Activated naive CD8-positive, alpha-beta T cell treated with anti-CD3 and anti-CD28 coated beads, Interleukin-2, amount 50 U/mL, for 24 hours (primary cell): ENCODE measurements around the gene MARS1.
"Not testable (repeated sequence)": the region's sequence is repeated elsewhere in the genome, so short reads cannot be mapped to it uniquely, and the experiment has no call there.

Source experiments
- ATAC-seq: fragments of 150-1000 bp; cut with Tn5 transposase; one replicate; pipeline ENCODE4 v1.10.0; 2021
- DNase-seq: peaks from one replicate; pipeline ENCODE4 v3.0.0; 2021
- H3K27ac Mint-ChIP-seq: one replicate; pipeline ENCODE4 v1.8.0; 2021; ENCODE audit warnings: mild to moderate bottlenecking, mixed read lengths
- H3K27me3 Mint-ChIP-seq: one replicate; pipeline ENCODE4 v1.8.0; 2021; ENCODE audit warnings: mixed read lengths
- H3K36me3 Mint-ChIP-seq: one replicate; pipeline ENCODE4 v1.8.0; 2021; ENCODE audit warnings: low read depth, mixed read lengths
- H3K4me1 Mint-ChIP-seq: one replicate; pipeline ENCODE4 v1.8.0; 2021; ENCODE audit warnings: mixed read lengths
- H3K4me3 Mint-ChIP-seq: one replicate; pipeline ENCODE4 v1.8.0; 2021; ENCODE audit warnings: mild to moderate bottlenecking, moderate library complexity, mixed read lengths
- H3K9me3 Mint-ChIP-seq: one replicate; pipeline ENCODE4 v1.8.0; 2021; ENCODE audit warnings: mixed read lengths

Gene MARS1

DNA sequence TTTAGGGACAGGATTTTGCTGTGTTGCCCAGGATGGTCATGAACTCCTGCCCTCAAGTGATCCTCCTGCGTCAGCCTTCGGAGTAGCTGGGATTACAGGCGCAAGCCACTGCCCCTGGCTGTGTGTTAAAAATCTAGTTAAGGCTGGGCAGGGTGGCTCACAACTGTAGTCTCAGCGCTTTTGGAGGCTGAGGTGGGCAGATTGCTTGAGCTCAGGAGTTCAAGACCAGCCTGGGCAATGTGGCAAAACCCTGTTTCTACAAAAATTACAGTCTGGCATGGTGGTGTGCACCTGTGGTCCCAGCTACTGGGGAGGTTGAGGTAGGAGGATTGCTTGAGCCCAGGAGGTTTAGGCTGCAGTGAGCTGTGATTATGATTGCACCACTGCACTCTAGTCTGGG, 23.3 kb downstream of the MARS1 start:
- Mint-ChIP-seq H3K27ac (no peak overlapping the region), H3K9me3 (no peaks in the 10 kb centered on the region), H3K4me1 (peaks cover 2% of the 10 kb centered on the region), H3K4me3 (no peak overlapping the region), H3K27me3 (no peaks in the 10 kb centered on the region), H3K36me3 (peaks cover 61% of the 10 kb centered on the region)
- DNase-seq (no peak), ATAC-seq (no peak)

DNA sequence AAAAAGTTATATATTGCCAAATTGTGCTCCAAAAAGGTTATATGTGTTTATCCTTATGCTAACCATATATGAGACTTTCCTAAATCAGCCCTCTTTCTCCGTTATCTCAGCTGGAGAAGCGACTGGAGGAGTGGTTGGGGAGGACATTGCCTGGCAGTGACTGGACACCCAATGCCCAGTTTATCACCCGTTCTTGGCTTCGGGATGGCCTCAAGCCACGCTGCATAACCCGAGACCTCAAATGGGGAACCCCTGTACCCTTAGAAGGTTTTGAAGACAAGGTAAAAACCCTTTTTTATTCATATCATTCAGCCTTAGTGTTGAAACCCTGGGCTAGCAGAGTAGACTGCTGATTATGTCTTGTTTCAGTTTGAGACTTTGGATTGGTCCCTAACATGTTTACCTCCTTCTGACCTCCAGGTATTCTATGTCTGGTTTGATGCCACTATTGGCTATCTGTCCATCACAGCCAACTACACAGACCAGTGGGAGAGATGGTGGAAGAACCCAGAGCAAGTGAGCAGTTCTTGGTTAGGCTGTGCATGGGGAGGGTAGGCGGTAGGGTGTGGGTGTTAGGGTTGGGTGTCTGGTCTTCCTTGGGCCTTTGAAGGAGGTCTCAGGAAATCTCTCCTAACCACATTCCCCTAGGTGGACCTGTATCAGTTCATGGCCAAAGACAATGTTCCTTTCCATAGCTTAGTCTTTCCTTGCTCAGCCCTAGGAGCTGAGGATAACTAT, 23.9 kb downstream of the MARS1 start:
- ATAC-seq = no peak
- peak overlapping the region; percentile 70 for H3K27ac Mint-ChIP-seq
- H3K9me3 Mint-ChIP-seq = no peaks in the 10 kb centered on the region
- no peak overlapping the region for H3K4me3 Mint-ChIP-seq
- no peak for DNase-seq
- H3K36me3 Mint-ChIP-seq = peaks cover 61% of the 10 kb centered on the region
- H3K27me3 Mint-ChIP-seq = no peaks in the 10 kb centered on the region
- peaks cover 2% of the 10 kb centered on the region for H3K4me1 Mint-ChIP-seq

DNA sequence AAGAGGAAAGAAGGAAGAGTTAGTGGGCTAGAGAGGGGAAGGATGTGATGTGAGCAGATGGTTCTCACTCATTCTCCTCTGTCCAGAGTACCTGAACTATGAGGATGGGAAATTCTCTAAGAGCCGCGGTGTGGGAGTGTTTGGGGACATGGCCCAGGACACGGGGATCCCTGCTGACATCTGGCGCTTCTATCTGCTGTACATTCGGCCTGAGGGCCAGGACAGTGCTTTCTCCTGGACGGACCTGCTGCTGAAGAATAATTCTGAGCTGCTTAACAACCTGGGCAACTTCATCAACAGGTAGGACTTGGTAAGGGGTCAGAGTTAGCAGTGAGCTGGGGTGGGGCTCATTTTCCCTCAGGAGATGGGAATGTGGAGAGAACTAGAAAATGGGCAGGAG, 24.8 kb downstream of the MARS1 start:
- no peak for ATAC-seq
- H3K4me3 Mint-ChIP-seq = no peak overlapping the region
- DNase-seq = no peak

DNA sequence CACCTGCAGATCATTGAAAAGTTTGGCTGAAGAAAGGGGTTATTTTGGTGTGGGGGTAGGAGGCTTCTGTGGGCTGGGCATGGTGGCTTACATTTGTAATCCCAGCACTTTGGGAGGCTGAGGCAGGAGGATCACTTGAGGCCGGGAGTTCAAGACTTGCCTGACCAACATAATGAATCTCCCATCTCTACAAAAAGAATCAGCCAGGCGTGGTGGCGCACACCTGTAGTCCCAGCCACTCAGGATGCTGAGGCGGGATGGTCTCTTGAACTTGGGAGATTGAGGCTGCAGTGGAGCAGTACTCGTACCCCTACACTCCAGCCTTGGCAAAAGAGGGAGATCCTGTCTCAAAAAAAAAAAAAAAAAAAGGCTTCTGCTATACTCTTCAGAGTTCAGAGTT, 25.4 kb downstream of the MARS1 start:
- Mint-ChIP-seq H3K36me3 (peaks cover 75% of the 10 kb centered on the region), H3K9me3 (no peaks in the 10 kb centered on the region), H3K27ac (no peak overlapping the region), H3K4me3 (no peak overlapping the region), H3K27me3 (no peaks in the 10 kb centered on the region), H3K4me1 (peaks cover 11% of the 10 kb centered on the region)
- ATAC-seq (no peak), DNase-seq (no peak)

More for the DNA sequence above, 24.8 kb downstream of the MARS1 start:
- Mint-ChIP-seq H3K4me1 (peaks cover 7% of the 10 kb centered on the region), H3K27ac (peak overlapping the region; percentile 70), H3K9me3 (no peaks in the 10 kb centered on the region), H3K27me3 (no peaks in the 10 kb centered on the region), H3K36me3 (peaks cover 70% of the 10 kb centered on the region)

DNA sequence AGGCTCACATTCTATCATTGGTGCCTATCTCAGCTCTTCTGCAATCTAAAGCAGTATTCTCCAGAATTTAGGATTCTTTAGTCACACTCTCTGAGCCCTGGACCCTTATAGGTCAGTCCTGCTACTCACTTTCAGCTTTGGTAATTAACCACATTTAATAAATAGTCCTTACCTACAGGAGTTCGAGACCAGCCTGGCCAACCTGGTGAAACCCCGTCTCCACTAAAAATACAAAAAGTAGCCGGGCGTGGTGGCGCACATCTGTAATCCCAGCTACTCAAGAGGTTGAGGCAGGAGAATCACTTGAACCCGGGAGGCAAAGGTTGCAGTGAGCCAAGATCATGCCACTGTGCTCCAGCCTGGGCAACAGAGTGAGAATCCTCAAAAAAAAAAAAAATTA, 25.8 kb downstream of the MARS1 start:
- Mint-ChIP-seq H3K4me1 (peaks cover 15% of the 10 kb centered on the region), H3K36me3 (peaks cover 79% of the 10 kb centered on the region)
- DNase-seq, ATAC-seq, H3K27ac Mint-ChIP-seq, H3K27me3 Mint-ChIP-seq, H3K9me3 Mint-ChIP-seq, H3K4me3 Mint-ChIP-seq: not testable (repeated sequence)

DNA sequence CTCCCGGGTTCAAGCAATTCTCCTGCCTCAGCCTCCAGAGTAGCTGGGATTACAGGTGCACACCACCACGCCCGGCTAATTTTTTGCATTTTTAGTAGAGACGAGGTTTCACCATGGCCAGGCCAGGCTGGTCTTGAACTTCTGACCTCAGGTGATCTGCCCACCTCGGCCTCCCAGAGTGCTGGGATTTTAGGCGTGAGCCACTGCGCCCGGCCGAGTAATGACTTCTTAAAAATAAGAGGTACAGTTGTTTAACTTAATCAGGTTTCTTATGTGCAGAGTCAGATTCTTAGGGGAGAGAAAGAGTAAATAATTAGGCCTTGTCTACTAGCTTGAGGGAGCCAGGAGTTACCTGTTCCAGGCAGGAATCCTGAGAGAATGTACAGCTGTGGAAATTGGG, 26.4 kb downstream of the MARS1 start:
- ATAC-seq, H3K9me3 Mint-ChIP-seq: not testable (repeated sequence)
- peaks cover 21% of the 10 kb centered on the region for H3K4me1 Mint-ChIP-seq

DNA sequence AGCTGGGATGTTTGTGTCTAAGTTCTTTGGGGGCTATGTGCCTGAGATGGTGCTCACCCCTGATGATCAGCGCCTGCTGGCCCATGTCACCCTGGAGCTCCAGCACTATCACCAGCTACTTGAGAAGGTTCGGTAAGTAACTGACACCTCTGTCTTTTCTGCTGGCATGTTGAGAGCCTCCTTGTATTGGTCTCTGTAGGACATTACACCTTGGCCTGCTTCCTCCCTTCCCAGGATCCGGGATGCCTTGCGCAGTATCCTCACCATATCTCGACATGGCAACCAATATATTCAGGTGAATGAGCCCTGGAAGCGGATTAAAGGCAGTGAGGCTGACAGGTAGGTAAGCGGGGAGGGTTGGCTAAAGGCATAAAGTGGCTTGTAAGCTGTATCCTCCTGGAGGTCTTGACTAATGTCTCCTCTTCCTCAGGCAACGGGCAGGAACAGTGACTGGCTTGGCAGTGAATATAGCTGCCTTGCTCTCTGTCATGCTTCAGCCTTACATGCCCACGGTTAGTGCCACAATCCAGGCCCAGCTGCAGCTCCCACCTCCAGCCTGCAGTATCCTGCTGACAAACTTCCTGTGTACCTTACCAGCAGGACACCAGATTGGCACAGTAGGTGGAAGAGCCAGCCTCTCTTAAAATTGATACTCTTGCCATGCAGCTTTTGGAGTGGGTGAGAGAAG, 27.0 kb downstream of the MARS1 start:
- H3K27ac Mint-ChIP-seq = peak overlapping the region; percentile 39
- no peaks in the 10 kb centered on the region for H3K27me3 Mint-ChIP-seq
- DNase-seq (no peak), ATAC-seq (no peak)
- peaks cover 83% of the 10 kb centered on the region for H3K36me3 Mint-ChIP-seq
- peaks cover 22% of the 10 kb centered on the region for H3K4me1 Mint-ChIP-seq
- H3K4me3 Mint-ChIP-seq = no peak overlapping the region
- H3K9me3 Mint-ChIP-seq = no peaks in the 10 kb centered on the region

More for the DNA sequence above, 26.4 kb downstream of the MARS1 start:
- not testable (repeated sequence) for H3K27me3 Mint-ChIP-seq, DNase-seq, H3K4me3 Mint-ChIP-seq
- Mint-ChIP-seq H3K36me3 (peaks cover 81% of the 10 kb centered on the region), H3K27ac (peak overlapping the region; percentile 39)

DNA sequence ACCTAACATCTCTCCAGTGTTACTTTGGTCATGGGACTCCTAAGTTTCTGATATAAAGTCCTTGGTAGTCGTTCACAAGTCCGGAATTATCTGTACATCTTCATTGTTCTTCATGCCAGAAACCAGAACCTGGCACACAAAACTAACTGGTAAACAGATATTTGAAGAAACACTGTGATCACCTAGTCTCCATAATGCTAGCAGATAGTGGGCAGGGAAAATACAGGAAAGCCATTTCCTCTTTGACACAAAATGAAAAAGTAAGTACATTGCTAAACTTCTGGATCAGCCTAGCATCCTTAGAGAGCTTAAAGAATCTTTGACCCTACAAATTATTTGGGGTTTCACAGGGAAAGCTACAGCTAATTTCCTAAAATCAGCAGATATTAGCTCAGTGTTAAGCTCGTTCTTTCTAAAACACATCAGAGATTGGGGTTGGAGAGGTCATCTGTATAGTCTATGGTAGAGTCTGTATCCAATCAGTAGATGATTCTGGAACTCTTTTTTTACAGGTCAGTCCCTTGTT, 27.6 kb downstream of the MARS1 start:
- peak overlapping the region; percentile 12 for H3K27ac Mint-ChIP-seq
- H3K27me3 Mint-ChIP-seq = no peaks in the 10 kb centered on the region
- peaks cover 26% of the 10 kb centered on the region for H3K4me1 Mint-ChIP-seq
- DNase-seq = no peak
- H3K36me3 Mint-ChIP-seq = peaks cover 88% of the 10 kb centered on the region
- H3K9me3 Mint-ChIP-seq = no peaks in the 10 kb centered on the region
- no peak for ATAC-seq
- H3K4me3 Mint-ChIP-seq = no peak overlapping the region

DNA sequence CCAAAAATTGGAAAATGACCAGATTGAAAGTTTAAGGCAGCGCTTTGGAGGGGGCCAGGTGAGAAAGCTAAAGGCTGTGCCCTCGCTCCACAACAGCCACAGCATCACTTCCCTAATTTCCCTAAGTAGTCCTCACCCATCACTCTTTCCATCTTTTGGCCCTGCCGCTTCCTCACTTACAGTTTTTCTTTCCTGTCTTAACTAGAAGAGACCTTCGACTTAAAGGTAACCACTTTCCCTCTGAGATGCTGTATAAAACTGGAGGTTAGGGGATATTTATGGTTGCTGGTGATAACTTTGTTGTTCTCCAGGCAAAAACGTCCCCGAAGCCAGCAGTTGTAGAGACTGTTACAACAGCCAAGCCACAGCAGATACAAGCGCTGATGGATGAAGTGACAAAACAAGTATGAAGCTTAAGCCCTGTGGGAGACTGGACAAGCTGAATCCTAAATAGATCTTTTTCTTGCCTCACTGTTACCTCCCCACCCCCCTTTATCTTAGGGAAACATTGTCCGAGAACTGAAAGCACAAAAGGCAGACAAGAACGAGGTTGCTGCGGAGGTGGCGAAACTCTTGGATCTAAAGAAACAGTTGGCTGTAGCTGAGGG, 28.2 kb downstream of the MARS1 start:
- Mint-ChIP-seq H3K36me3 (peaks cover 86% of the 10 kb centered on the region), H3K27ac (peak overlapping the region; percentile 65), H3K27me3 (no peaks in the 10 kb centered on the region), H3K4me3 (no peak overlapping the region), H3K9me3 (no peaks in the 10 kb centered on the region), H3K4me1 (peaks cover 29% of the 10 kb centered on the region)
- ATAC-seq = no peak
- DNase-seq = no peak

DNA sequence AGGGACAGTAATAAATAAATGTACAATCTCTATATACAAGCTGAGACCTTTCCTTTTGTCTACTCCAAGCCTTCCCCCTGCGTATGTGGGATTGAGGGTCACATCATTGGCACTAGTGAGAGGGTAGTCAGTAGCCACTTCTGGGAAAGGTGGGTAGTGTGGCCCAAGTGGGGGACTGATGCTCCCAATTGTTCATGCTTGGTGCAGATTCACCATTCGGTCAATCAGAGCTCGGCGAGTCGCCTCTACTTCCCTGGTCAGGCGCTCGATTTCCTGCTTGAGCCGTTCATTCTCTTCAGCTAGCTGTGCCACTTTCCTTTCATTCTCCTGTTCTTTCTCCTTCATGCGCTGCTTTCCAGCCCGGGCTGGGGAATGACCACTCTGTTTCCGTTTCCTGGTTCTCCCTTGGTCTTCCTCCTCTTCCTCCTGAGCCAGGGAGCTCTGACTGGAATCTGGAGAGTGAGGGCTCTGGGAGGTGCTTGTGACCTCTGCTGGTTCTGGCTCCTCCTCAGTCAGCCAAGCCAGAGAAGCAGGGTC, 28.8 kb downstream of the MARS1 start:
- peaks cover 80% of the 10 kb centered on the region for H3K36me3 Mint-ChIP-seq
- no peak overlapping the region for H3K4me3 Mint-ChIP-seq

DNA sequence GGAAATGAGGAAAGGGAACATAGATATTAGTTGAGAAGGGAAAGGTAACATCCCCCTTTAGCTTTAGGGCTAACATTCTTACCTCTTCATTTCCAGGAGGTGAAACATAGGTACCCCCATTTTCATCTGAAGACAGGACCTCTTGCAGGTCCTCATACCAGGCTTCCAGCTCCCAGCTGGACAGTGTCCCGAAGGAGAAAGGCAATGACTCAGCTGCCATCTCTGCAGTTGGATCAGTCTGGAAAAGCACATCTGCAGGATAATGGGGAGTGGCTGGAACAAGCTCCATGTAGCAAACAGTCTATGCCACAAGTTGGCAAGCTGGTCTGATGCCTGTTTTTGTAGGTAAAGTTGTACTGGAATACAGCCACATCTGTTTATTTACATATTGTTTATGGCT, 29.3 kb downstream of the MARS1 start:
- no peak for DNase-seq
- Mint-ChIP-seq H3K27me3 (peaks cover 2% of the 10 kb centered on the region), H3K36me3 (peaks cover 75% of the 10 kb centered on the region), H3K27ac (peak overlapping the region; percentile 49), H3K4me1 (peaks cover 40% of the 10 kb centered on the region), H3K4me3 (peak overlapping the region; percentile 95), H3K9me3 (no peaks in the 10 kb centered on the region)
- ATAC-seq = no peak

More for the DNA sequence above, 28.8 kb downstream of the MARS1 start:
- peaks cover 35% of the 10 kb centered on the region for H3K4me1 Mint-ChIP-seq
- no peaks in the 10 kb centered on the region for H3K27me3 Mint-ChIP-seq
- ATAC-seq (no peak), DNase-seq (no peak)
- peak overlapping the region; percentile 49 for H3K27ac Mint-ChIP-seq
- H3K9me3 Mint-ChIP-seq = no peaks in the 10 kb centered on the region

DNA sequence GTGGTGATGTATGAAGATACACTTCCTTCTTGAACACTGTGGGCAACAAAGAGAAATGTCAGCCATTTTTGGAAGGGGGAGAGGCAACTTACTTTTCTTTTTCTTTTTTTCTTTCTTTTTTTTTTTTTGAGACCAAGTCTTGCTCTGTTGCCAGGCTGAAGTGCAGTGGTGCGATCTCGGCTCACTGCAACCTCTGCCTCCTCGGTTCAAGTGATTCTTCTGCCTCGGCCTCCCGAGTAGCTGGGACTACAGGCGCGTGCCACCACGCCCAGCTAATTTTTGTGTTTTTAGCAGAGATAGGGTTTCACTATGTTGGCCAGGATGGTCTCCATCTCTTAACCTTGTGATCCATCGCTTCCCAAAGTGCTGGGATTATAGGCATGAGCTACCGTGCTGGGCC, 29.9 kb downstream of the MARS1 start:
- H3K4me1 Mint-ChIP-seq = peaks cover 42% of the 10 kb centered on the region
- not testable (repeated sequence) for H3K9me3 Mint-ChIP-seq, ATAC-seq, DNase-seq, H3K27me3 Mint-ChIP-seq
- H3K36me3 Mint-ChIP-seq = peaks cover 70% of the 10 kb centered on the region
- H3K27ac Mint-ChIP-seq = peak overlapping the region; percentile 98
- H3K4me3 Mint-ChIP-seq = peak overlapping the region; percentile 95

DNA sequence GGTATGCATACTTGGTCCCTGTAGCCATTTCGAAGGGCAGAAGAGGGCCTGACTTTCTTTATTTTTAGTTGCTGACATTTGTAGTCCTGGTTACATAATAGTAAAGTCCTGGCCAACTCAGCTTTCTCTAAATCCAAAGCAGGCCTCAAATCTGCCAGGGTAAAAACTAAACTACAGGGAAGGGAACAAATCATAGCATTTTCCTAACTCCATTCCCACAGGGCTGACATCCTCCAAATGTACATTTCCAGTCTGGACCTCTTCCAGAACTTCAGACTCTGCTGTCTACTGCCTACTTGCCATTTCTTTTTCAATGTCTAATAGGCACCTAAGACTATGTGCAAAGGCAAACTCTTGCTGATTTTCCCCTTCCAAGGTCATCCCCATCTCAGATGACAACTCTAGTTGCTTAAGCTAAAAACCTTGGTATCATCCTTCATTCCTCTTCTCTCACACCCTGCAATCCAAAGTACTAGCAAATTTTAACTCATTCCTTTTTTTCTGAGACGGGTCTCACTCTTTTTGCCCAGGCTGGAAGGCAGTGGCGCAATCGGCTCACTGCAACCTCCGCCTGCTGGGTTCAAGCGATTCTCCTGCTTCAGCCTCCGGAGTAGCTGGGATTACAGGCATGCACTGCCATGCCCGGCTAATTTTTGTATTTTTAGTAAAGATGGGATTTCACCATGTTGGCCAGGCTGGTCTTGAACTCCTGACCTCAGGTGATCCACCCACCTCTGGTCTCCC, 30.5 kb downstream of the MARS1 start:
- DNase-seq = no peak
- H3K4me1 Mint-ChIP-seq = peaks cover 44% of the 10 kb centered on the region
- peaks cover 2% of the 10 kb centered on the region for H3K27me3 Mint-ChIP-seq
- peaks cover 64% of the 10 kb centered on the region for H3K36me3 Mint-ChIP-seq
- H3K9me3 Mint-ChIP-seq = no peaks in the 10 kb centered on the region
- H3K4me3 Mint-ChIP-seq = peak overlapping the region; percentile 95
- no peak for ATAC-seq
- peak overlapping the region; percentile 98 for H3K27ac Mint-ChIP-seq
